Kidney tubule cell (primary cell): ENCODE measurements around the gene BTG4.

Experiments
- DNase-seq: peaks from one replicate; pipeline ENCODE4 v3.0.0-alpha.2; 2018; ENCODE audit warnings: low spot score

Gene BTG4

GRCh38 chr11:111512296-111513239, at the start of gene BTG4:
Gene BTG4 (minus strand): TSS chr11:111512386. CDS start chr11:111498776, 13,610 bp downstream.
- peak; percentile 30 for DNase-seq

- peak; percentile 91 for DNase-seq
These were observed 49.7 kb upstream of the BTG4 start for GRCh38 chr11:111561791-111562325.

- DNase-seq = no peak
These were observed 49.1 kb upstream of the BTG4 start for GRCh38 chr11:111561306-111561705.

GRCh38 chr11:111560800-111561199, 48.6 kb upstream of the BTG4 start:
- DNase-seq = no peak

GRCh38 chr11:111559800-111560464, 47.7 kb upstream of the BTG4 start:
- DNase-seq = no peak

- DNase-seq = peak; percentile 78
These were observed 45.4 kb upstream of the BTG4 start for GRCh38 chr11:111557425-111558111.

GRCh38 chr11:111555255-111555654, 43.1 kb upstream of the BTG4 start:
- peak; percentile 82 for DNase-seq

- peak; percentile 62 for DNase-seq
These were observed 42.3 kb upstream of the BTG4 start for GRCh38 chr11:111554532-111554931.

GRCh38 chr11:111550258-111550657, 38.1 kb upstream of the BTG4 start:
- no peak for DNase-seq

GRCh38 chr11:111549869-111550203, 37.6 kb upstream of the BTG4 start:
- DNase-seq = no peak

- DNase-seq = no peak
These were observed 37.1 kb upstream of the BTG4 start for GRCh38 chr11:111549196-111549868.

GRCh38 chr11:111548525-111548924, 36.3 kb upstream of the BTG4 start:
- DNase-seq = no peak

GRCh38 chr11:111542606-111543275, 30.6 kb upstream of the BTG4 start:
- no peak for DNase-seq

GRCh38 chr11:111541254-111542061, 29.3 kb upstream of the BTG4 start:
- DNase-seq = peak; percentile 64

GRCh38 chr11:111540937-111541253, 28.7 kb upstream of the BTG4 start:
- DNase-seq = no peak

GRCh38 chr11:111540114-111540936, 28.1 kb upstream of the BTG4 start, which contains the start of gene LAYN:
Gene LAYN (plus strand): TSS chr11:111540720. CDS start chr11:111540844, 124 bp downstream.
- DNase-seq = peak; percentile 65

- no peak for DNase-seq
These were observed 27.4 kb upstream of the BTG4 start for GRCh38 chr11:111539426-111540113.

GRCh38 chr11:111538407-111539114, 26.4 kb upstream of the BTG4 start:
- peak; percentile 73 for DNase-seq
